Thymus (tissue), 11 donors: ENCODE data around the gene FAM168A. TPM values are rescaled to one million over a fixed set of nuclear protein-coding genes. Genes with fewer than 3 reads are reported as not detected.
"Not testable (repeated sequence)": the region's sequence is repeated elsewhere in the genome, so short reads cannot be mapped to it uniquely, and the experiment has no call there.

Experiments
- DNase-seq, 9 donors: peaks; one replicate each; pipeline ENCODE4 v3.0.0-alpha.2; 2013; ENCODE audit warnings: low spot score in 9 of 9, low read depth in 6 of 9, missing footprints in 1 of 9
- H3K27ac ChIP-seq, 2 donors: one replicate each; pipeline ENCODE4 v1.5.1; 2013; ENCODE audit warnings: control low read depth in 1 of 2, low read depth in 1 of 2, low read length in 1 of 2, mild to moderate bottlenecking in 1 of 2, moderate library complexity in 1 of 2
- H3K27me3 ChIP-seq, 2 donors: one replicate each; pipeline ENCODE4 v1.5.1; 2013; ENCODE audit warnings: low read length in 1 of 2; ENCODE audit not compliant: control insufficient read depth in 2 of 2, insufficient read depth in 1 of 2
- H3K36me3 ChIP-seq, 2 donors: one replicate each; pipeline ENCODE4 v1.5.1; 2013; ENCODE audit warnings: low read length in 1 of 2, mild to moderate bottlenecking in 1 of 2, moderate library complexity in 1 of 2; ENCODE audit not compliant: control insufficient read depth in 2 of 2, insufficient read depth in 2 of 2
- H3K4me1 ChIP-seq, 2 donors: one replicate each; pipeline ENCODE4 v1.5.1; 2013; ENCODE audit warnings: low read length in 2 of 2; ENCODE audit not compliant: control insufficient read depth in 2 of 2, insufficient read depth in 2 of 2
- H3K4me3 ChIP-seq, 2 donors: one replicate each; pipeline ENCODE4 v1.5.1; 2013; ENCODE audit warnings: low read length in 2 of 2, control low read depth in 1 of 2, mild to moderate bottlenecking in 1 of 2
- H3K9me3 ChIP-seq, 2 donors: one replicate each; pipeline ENCODE4 v1.5.1; 2013; ENCODE audit warnings: low read length in 1 of 2, mild to moderate bottlenecking in 1 of 2; ENCODE audit not compliant: control insufficient read depth in 2 of 2, insufficient read depth in 1 of 2
- WGBS: extraction: QIAGEN DNeasy Blood & Tissue Kit; methylation state at CpG from one replicate; pipeline ENCODE4 v1.1.7; 2013; 5-methylcytosine and 5-hydroxymethylcytosine counted together
- polyA plus RNA-seq: library from polyadenylated mRNA; stranded (reverse); fragments of 200-250 nt; gene quantifications from one replicate; pipeline ENCODE4 v1.2.3, GENCODE V29; 2013
- total RNA-seq: library from RNA; stranded (reverse); fragments of 120-200 nt; gene quantifications from one replicate; pipeline ENCODE4 v1.2.4, GENCODE V29; 2013
- donor health status: healthy.

The FAM168A gene
- total and polyA plus RNA-seq, 2 donors = 6.8 to 9.7 TPM

GRCh38 chr11:73477518-73477917, 120.4 kb downstream of the FAM168A start:
- Histone ChIP-seq H3K27me3 (no peaks in the 10 kb centered on the region), H3K36me3 (no peaks in the 10 kb centered on the region), H3K4me1 (no peaks in the 10 kb centered on the region), H3K4me3 (no peak overlapping the region), H3K9me3 (no peaks in the 10 kb centered on the region), H3K27ac (no peak overlapping the region)
- WGBS = over 99% methylated on average over 2 of the region's 2 CpGs
- DNase-seq = no peak

DNA sequence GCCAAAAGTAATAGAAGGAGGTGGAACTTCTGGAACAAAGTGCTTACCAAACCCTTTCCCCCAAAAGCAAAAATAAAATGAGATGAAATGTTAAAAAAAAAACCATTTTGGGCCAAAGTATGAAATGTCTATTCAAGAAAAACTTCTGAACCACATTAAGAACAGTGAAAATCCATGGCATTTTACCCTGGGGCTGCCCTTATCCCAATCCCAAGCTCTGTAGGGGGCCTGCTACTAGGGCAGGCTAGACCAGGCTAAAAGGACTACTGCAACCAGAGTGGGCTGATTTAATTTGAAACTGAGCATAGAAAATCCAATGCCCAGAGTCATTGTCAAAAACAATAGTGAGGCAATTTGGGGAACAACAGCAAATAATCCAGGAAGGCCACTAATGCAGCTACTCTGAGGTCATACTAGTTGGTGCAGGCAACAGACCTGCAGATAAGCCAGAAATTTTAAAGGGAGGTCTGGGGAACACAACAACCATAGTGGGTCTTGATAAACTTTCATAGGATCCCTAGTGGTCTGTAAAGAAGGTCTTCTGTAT, 122.3 kb downstream of the FAM168A start:
- Histone ChIP-seq H3K27me3 (no peaks in the 10 kb centered on the region), H3K4me1 (no peaks in the 10 kb centered on the region), H3K9me3 (no peaks in the 10 kb centered on the region), H3K4me3 (no peak overlapping the region), H3K27ac (no peak overlapping the region), H3K36me3 (no peaks in the 10 kb centered on the region)
- DNase-seq = no peak

GRCh38 chr11:73473252-73473651, 124.7 kb downstream of the FAM168A start:
- no peaks in the 10 kb centered on the region for H3K36me3 ChIP-seq
- no peaks in the 10 kb centered on the region for H3K27me3 ChIP-seq
- no peaks in the 10 kb centered on the region for H3K9me3 ChIP-seq
- no peaks in the 10 kb centered on the region for H3K4me1 ChIP-seq
- 98% methylated on average over 1 of the region's 1 CpG for WGBS
- H3K4me3 ChIP-seq = no peak overlapping the region
- H3K27ac ChIP-seq = no peak overlapping the region
- DNase-seq = no peak

GRCh38 chr11:73470036-73470612, 127.8 kb downstream of the FAM168A start:
- not testable (repeated sequence) for H3K4me3 ChIP-seq, H3K27me3 ChIP-seq, H3K9me3 ChIP-seq, H3K27ac ChIP-seq, H3K4me1 ChIP-seq, H3K36me3 ChIP-seq, DNase-seq
- WGBS = 88% methylated on average over 13 of the region's 13 CpGs

- no peak for DNase-seq
- H3K36me3 ChIP-seq = no peaks in the 10 kb centered on the region
- no peaks in the 10 kb centered on the region for H3K27me3 ChIP-seq
- H3K4me1 ChIP-seq = no peaks in the 10 kb centered on the region
- WGBS = 42% methylated on average over 3 of the region's 3 CpGs
- H3K4me3 ChIP-seq = no peak overlapping the region
- no peak overlapping the region for H3K27ac ChIP-seq
- H3K9me3 ChIP-seq = no peaks in the 10 kb centered on the region
Measured at GRCh38 chr11:73469401-73469800, 128.5 kb downstream of the FAM168A start.

- 87% methylated on average over 3 of the region's 3 CpGs for WGBS
- no peaks in the 10 kb centered on the region for H3K36me3 ChIP-seq
- no peaks in the 10 kb centered on the region for H3K9me3 ChIP-seq
- no peak overlapping the region for H3K27ac ChIP-seq
- H3K27me3 ChIP-seq = no peaks in the 10 kb centered on the region
- no peaks in the 10 kb centered on the region for H3K4me1 ChIP-seq
- no peak overlapping the region for H3K4me3 ChIP-seq
- DNase-seq = no peak
Measured at GRCh38 chr11:73468590-73469161, 129.2 kb downstream of the FAM168A start.

- Histone ChIP-seq H3K4me3 (no peak overlapping the region), H3K27me3 (no peaks in the 10 kb centered on the region), H3K36me3 (no peaks in the 10 kb centered on the region), H3K4me1 (no peaks in the 10 kb centered on the region), H3K9me3 (no peaks in the 10 kb centered on the region), H3K27ac (no peak overlapping the region)
- WGBS = 81% methylated on average over 2 of the region's 2 CpGs
- DNase-seq = no peak
Measured at GRCh38 chr11:73467505-73467904, 130.4 kb downstream of the FAM168A start.

GRCh38 chr11:73466643-73467042, 131.3 kb downstream of the FAM168A start:
- 95% methylated on average over 1 of the region's 1 CpG for WGBS
- H3K27me3 ChIP-seq = no peaks in the 10 kb centered on the region
- H3K9me3 ChIP-seq = no peaks in the 10 kb centered on the region
- no peaks in the 10 kb centered on the region for H3K36me3 ChIP-seq
- H3K27ac ChIP-seq = no peak overlapping the region
- H3K4me3 ChIP-seq = no peak overlapping the region
- H3K4me1 ChIP-seq = no peaks in the 10 kb centered on the region
- no peak for DNase-seq

DNA sequence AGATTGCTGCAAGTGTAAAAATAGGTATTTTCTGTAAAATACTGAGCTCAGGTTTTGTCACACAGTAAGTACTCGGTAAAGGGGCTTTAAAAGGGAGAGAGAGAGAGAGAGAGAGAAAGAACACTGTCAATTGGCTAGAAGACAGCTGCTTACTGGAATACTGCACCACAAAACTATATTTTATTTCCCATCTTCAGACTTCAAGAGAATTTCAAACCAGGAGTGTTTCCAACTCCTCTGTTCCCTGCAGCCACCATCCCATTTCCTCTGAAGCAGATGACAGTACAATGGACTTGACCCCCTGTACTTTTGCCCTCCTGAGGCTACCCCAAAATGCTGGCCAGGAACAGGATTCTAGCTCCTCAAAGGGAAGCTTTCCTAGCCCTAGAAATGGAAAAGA, 132.0 kb downstream of the FAM168A start:
- 83% methylated on average over 1 of the region's 1 CpG for WGBS
- no peaks in the 10 kb centered on the region for H3K36me3 ChIP-seq
- H3K27me3 ChIP-seq = no peaks in the 10 kb centered on the region
- no peak overlapping the region for H3K4me3 ChIP-seq
- DNase-seq = no peak
- no peak overlapping the region for H3K27ac ChIP-seq
- H3K4me1 ChIP-seq = peaks cover 0 to 3% of the 10 kb centered on the region in 2 donors
- no peaks in the 10 kb centered on the region for H3K9me3 ChIP-seq
